ENCODE results near the gene HOXD3. TPM values are rescaled to one million over a fixed set of nuclear protein-coding genes. Genes with fewer than 3 reads are reported as not detected.

Gene HOXD3
- total RNA-seq, 1 experiment from 2014 or later = not detected

- Mint-ChIP-seq H3K27ac (ENCODE audit: unreplicated experiment) (no peak overlapping the region), H3K4me3 (ENCODE audit: low read depth, unreplicated experiment) (no peak overlapping the region), H3K9me3 (ENCODE audit: low read depth, unreplicated experiment) (no peaks in the 10 kb centered on the region), H3K4me1 (ENCODE audit: low read depth, unreplicated experiment) (no peaks in the 10 kb centered on the region), H3K36me3 (ENCODE audit: insufficient read depth, unreplicated experiment) (no peaks in the 10 kb centered on the region), H3K27me3 (ENCODE audit: unreplicated experiment) (peaks cover 86% of the 10 kb centered on the region)
- CTCF ChIA-PET = no interaction called here
- TF ChIP-seq, protein P1, sequence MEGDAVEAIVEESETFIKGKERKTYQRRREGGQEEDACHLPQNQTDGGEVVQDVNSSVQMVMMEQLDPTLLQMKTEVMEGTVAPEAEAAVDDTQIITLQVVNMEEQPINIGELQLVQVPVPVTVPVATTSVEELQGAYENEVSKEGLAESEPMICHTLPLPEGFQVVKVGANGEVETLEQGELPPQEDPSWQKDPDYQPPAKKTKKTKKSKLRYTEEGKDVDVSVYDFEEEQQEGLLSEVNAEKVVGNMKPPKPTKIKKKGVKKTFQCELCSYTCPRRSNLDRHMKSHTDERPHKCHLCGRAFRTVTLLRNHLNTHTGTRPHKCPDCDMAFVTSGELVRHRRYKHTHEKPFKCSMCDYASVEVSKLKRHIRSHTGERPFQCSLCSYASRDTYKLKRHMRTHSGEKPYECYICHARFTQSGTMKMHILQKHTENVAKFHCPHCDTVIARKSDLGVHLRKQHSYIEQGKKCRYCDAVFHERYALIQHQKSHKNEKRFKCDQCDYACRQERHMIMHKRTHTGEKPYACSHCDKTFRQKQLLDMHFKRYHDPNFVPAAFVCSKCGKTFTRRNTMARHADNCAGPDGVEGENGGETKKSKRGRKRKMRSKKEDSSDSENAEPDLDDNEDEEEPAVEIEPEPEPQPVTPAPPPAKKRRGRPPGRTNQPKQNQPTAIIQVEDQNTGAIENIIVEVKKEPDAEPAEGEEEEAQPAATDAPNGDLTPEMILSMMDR (IDR thresholded peaks at IDR 0.05; ENCODE audit: unreplicated experiment) = no peak
- intact Hi-C loops (cut with micrococcal nuclease; ENCODE audit: unreplicated experiment) = no loop called here
- no peak for DNase-seq
- BruUV-seq (replicated peaks) = no TSS peak
These were observed 42.8 kb upstream of the HOXD3 start for GRCh38 chr2:176114120-176114929.

DNA sequence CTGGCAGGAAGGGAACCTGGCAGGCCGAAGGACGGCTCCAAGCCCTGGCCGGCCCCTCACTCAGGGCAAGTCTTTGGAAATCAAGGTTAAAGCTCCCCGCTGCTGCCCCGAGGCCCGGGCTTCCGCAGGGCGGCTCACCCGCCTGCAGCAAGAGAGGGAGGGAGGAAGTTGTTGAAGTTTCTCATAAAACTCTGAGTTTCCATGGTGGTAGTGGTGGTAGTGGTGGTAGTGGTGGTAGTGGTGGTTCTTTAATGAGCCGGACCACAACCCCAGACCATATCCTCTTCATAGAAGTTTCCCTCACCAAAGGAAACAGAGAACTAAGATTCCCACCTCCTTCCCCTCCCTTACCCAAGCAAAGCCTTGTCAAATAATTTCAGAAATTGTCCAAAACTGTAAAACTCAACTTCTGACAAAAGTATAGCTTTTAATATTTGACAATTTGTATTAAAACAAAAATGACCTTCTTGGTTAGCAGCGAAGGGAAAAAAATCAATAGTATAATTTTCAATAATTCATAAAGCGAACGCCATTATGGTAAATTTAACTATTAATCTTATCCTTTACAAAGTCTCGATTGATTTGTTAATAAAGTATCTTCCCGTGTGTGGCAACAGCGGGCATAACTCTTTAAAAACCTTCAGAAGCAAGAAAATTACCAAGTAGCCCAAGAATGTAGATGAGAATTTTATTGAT is 42.0 kb upstream of the HOXD3 start:
- Mint-ChIP-seq H3K27me3 (ENCODE audit: unreplicated experiment) (peaks cover 88% of the 10 kb centered on the region), H3K9me3 (ENCODE audit: low read depth, unreplicated experiment) (no peaks in the 10 kb centered on the region), H3K4me1 (ENCODE audit: low read depth, unreplicated experiment) (no peaks in the 10 kb centered on the region), H3K36me3 (ENCODE audit: insufficient read depth, unreplicated experiment) (no peaks in the 10 kb centered on the region), H3K27ac (ENCODE audit: unreplicated experiment) (no peak overlapping the region), H3K4me3 (ENCODE audit: low read depth, unreplicated experiment) (no peak overlapping the region)
- TF ChIP-seq, protein P1 (IDR thresholded peaks at IDR 0.05; ENCODE audit: unreplicated experiment) = no peak
- no TSS peak for BruUV-seq (replicated peaks)
- intact Hi-C loops (cut with micrococcal nuclease; ENCODE audit: unreplicated experiment) = no loop called here
- no peak for DNase-seq
- CTCF ChIA-PET = no interaction called here

DNA sequence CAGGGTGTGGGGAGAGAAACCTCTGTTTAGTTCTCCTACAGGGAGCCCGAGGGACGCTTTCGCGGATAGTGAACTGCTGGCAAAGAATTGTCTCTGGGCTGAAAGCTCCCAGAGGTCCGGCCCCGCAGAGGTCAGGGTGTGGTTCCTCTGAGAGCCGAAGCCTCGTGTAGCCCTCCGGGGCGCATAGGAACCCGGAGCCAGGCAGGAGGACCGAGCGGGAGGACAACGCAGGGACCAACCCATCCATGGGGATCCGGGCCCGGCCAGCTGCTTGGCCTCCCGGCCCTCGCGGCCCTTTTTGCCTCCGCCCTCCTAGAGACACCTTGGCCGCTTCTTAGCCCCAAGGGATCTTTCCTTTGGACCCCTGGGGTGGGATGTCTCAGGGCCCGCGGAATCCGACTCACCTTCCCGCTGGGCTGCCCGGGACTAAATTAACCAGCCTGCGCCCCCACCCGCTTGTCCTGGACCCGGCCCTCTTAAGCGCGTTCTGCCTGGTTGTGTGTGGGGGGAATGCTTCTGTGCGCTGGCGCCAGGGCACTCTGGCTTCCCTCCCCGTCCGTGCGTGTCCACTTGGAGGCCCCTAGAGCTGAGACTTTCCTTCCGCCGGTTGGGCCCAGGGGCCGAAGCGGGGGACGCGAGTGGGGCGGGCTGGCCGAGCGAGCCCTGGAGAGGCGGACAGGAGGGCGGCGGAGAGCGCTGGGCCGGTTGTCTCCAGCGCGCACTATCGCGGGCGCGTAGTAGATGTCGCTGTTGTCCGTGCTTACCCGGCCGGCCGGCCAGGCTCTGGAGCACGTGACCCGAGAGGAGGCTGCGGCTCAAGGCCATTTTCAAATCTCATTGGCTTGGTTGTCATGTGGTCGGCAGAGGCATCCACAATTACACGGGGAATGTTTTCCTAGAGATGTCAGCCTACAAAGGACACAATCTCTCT is 41.0 kb upstream of the HOXD3 start, which contains the start of gene HOXD10:
Gene HOXD10 (plus strand): TSS at position 896 of the 931 bp plus-strand sequence. CDS start 56 bp downstream, outside the sequence.
- Mint-ChIP-seq H3K4me1 (ENCODE audit: low read depth, unreplicated experiment) (no peaks in the 10 kb centered on the region), H3K4me3 (ENCODE audit: low read depth, unreplicated experiment) (no peak within 1 kb of the TSS), H3K36me3 (ENCODE audit: insufficient read depth, unreplicated experiment) (no peaks in the 10 kb centered on the region), H3K9me3 (ENCODE audit: low read depth, unreplicated experiment) (no peaks in the 10 kb centered on the region), H3K27ac (ENCODE audit: unreplicated experiment) (no peak within 1 kb of the TSS), H3K27me3 (ENCODE audit: unreplicated experiment) (peaks cover 93% of the 10 kb centered on the region)
- CTCF ChIA-PET = no interaction called here
- BruUV-seq (replicated peaks) = no TSS peak
- intact Hi-C loops (cut with micrococcal nuclease; ENCODE audit: unreplicated experiment) = no loop called here
- TF ChIP-seq, protein P1 (IDR thresholded peaks at IDR 0.05; ENCODE audit: unreplicated experiment) = no peak
- no peak for DNase-seq

- CTCF ChIA-PET = no interaction called here
- H3K36me3 Mint-ChIP-seq (ENCODE audit: insufficient read depth, unreplicated experiment) = no peaks in the 10 kb centered on the region
- TF ChIP-seq, protein P1 (IDR thresholded peaks at IDR 0.05; ENCODE audit: unreplicated experiment) = no peak
- no peak overlapping the region for H3K27ac Mint-ChIP-seq (ENCODE audit: unreplicated experiment)
- DNase-seq = no peak
- no peaks in the 10 kb centered on the region for H3K4me1 Mint-ChIP-seq (ENCODE audit: low read depth, unreplicated experiment)
- peaks cover 82% of the 10 kb centered on the region for H3K27me3 Mint-ChIP-seq (ENCODE audit: unreplicated experiment)
- BruUV-seq (replicated peaks) = no TSS peak
- H3K4me3 Mint-ChIP-seq (ENCODE audit: low read depth, unreplicated experiment) = no peak overlapping the region
- H3K9me3 Mint-ChIP-seq (ENCODE audit: low read depth, unreplicated experiment) = no peaks in the 10 kb centered on the region
- intact Hi-C loops (cut with micrococcal nuclease; ENCODE audit: unreplicated experiment) = no loop called here
These were observed 39.8 kb upstream of the HOXD3 start for GRCh38 chr2:176117162-176117822.

Measured in Calu3 (cell line).